Measurements from ENCODE around the gene GNPDA2. TPM values are rescaled to one million over a fixed set of nuclear protein-coding genes. Genes with fewer than 3 reads are reported as not detected.

The GNPDA2 gene
- total RNA-seq, 1 donor from 2014 or later = 10.1 TPM

- no peaks in the 10 kb centered on the region for H3K36me3 Mint-ChIP-seq
- H3K9me3 Mint-ChIP-seq = no peaks in the 10 kb centered on the region
- H3K27me3 Mint-ChIP-seq = peaks cover 20% of the 10 kb centered on the region
- H3K4me3 Mint-ChIP-seq = no peak overlapping the region
- H3K27ac Mint-ChIP-seq = no peak overlapping the region
- DNase-seq (ENCODE audit: extremely low spot score, unreplicated experiment) = no peak
- no peaks in the 10 kb centered on the region for H3K4me1 Mint-ChIP-seq (ENCODE audit: unreplicated experiment)
- TF ChIP-seq CTCF (conservative IDR thresholded peaks at IDR 0.05) = no peak
These were observed 35.0 kb upstream of the GNPDA2 start for GRCh38 chr4:44761306-44761705.

DNA sequence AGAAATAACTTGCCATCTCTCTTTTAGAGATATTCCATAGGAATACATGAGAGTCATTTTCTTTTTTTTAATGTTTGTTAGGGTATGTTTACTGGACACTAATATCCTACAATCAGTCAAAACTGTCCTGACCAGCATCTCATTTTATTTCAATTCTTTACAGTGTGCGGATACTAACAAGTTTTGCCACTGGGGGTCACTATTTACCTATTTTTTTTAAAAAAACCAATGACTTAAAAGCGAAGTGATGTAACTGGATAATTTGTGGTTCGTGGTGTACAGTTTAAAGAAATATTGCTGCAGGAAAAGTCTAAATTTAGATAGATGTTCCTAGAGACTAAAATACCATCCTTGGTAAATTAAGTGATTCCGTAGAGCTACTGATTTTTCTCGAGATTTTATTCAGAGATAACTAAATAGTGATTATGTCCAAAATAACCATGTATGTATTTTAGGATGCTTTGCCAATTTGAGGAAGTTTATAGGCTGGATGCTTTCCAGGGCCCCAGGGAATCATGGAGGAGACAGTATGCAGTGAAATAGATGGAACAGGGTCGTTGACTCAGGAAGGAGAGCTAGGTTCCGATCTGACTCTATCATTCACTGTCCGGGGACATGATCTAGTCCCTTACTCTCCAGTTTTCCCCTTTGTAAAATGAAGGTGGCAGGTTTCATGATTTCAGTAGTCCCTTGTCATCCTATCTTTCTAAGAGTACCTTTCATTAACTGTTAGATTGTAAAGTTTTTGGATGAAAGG is 34.0 kb upstream of the GNPDA2 start:
- peak; percentile 79 for TF ChIP-seq CTCF (conservative IDR thresholded peaks at IDR 0.05)
- DNase-seq (ENCODE audit: extremely low spot score, unreplicated experiment) = no peak
- H3K36me3 Mint-ChIP-seq = no peaks in the 10 kb centered on the region
- no peaks in the 10 kb centered on the region for H3K9me3 Mint-ChIP-seq
- peaks cover 20% of the 10 kb centered on the region for H3K27me3 Mint-ChIP-seq
- H3K27ac Mint-ChIP-seq = no peak overlapping the region
- no peaks in the 10 kb centered on the region for H3K4me1 Mint-ChIP-seq (ENCODE audit: unreplicated experiment)
- no peak overlapping the region for H3K4me3 Mint-ChIP-seq

DNA sequence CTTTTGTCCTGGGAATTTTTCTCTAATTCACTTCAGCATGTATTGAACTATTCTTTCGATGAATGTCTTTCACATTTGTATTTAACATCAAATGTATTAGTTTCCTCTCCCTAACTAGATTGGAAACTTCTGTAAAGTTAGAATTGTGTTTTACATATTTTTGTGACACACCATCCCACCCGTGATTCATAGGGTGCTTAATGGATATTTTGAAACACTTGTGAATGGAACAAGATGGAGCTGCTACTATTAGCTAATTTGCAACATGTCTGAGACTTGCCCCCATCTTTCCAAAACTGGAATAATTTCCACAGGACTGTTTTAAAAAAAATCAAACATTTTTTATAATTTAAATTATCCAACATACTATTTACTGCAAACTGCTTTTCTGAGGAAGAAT is 30.2 kb upstream of the GNPDA2 start:
- no peak overlapping the region for H3K4me3 Mint-ChIP-seq
- no peaks in the 10 kb centered on the region for H3K4me1 Mint-ChIP-seq (ENCODE audit: unreplicated experiment)
- peaks cover 12% of the 10 kb centered on the region for H3K27me3 Mint-ChIP-seq
- no peak for DNase-seq (ENCODE audit: extremely low spot score, unreplicated experiment)
- TF ChIP-seq CTCF (conservative IDR thresholded peaks at IDR 0.05) = no peak
- no peak overlapping the region for H3K27ac Mint-ChIP-seq
- H3K9me3 Mint-ChIP-seq = no peaks in the 10 kb centered on the region
- H3K36me3 Mint-ChIP-seq = no peaks in the 10 kb centered on the region

DNA sequence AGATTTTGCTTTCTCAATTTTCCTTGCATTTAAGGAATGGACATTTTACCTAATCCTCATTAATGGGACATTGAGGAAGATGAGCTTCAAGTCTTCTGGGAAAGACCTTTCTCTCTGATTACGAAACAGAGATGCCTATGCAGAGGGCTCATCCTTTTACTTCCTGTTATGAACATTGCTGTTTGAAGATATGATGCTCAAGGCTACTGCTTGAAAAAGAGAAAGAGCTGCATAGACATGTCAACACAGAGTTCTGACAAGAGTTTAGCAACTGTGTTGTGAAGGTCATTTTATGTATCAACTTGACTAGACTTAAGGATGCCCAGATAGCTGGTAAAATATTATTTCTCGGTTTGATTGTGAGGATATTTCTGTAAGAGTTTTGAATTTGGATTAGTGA is 13.8 kb upstream of the GNPDA2 start:
- Mint-ChIP-seq H3K27me3 (peaks cover 10% of the 10 kb centered on the region), H3K4me1 (ENCODE audit: unreplicated experiment) (no peaks in the 10 kb centered on the region), H3K9me3 (no peaks in the 10 kb centered on the region), H3K27ac (no peak overlapping the region), H3K36me3 (no peaks in the 10 kb centered on the region), H3K4me3 (no peak overlapping the region)
- DNase-seq (ENCODE audit: extremely low spot score, unreplicated experiment) = no peak
- TF ChIP-seq CTCF (conservative IDR thresholded peaks at IDR 0.05) = no peak

- Mint-ChIP-seq H3K27me3 (peaks cover 10% of the 10 kb centered on the region), H3K4me3 (no peak overlapping the region), H3K4me1 (ENCODE audit: unreplicated experiment) (no peaks in the 10 kb centered on the region), H3K36me3 (no peaks in the 10 kb centered on the region), H3K27ac (no peak overlapping the region), H3K9me3 (no peaks in the 10 kb centered on the region)
- no peak for DNase-seq (ENCODE audit: extremely low spot score, unreplicated experiment)
- TF ChIP-seq CTCF (conservative IDR thresholded peaks at IDR 0.05) = peak; percentile 58
These were observed 12.3 kb upstream of the GNPDA2 start for GRCh38 chr4:44738615-44739014.
